Endothelial cell of umbilical vein (primary cell): ENCODE measurements around the gene ANKK1. TPM values are rescaled to one million over a fixed set of nuclear protein-coding genes. Genes with fewer than 3 reads are reported as not detected.

Experiments
- BruUV-seq: library from RNA; stranded (reverse); fragments of 400-500 nt; replicated peaks from 2 replicates; lab custom pipeline; 2021; lab: Mats Ljungman, UMichigan
- CTCF ChIA-PET: fragments of 300-600, 350-600 bp; sonication (Branson Sonifier 250); formaldehyde crosslinking; loops from one replicate; lab custom pipeline; 2021; ENCODE audit warnings: antibody characterized with exemption, inconsistent platforms; lab: Charles Lee
- POLR2A ChIA-PET: fragments of 300-600, 350-600 bp; sonication (Branson Sonifier 250); formaldehyde crosslinking; loops from one replicate; lab custom pipeline; 2021; ENCODE audit warnings: antibody characterized with exemption, inconsistent platforms; lab: Charles Lee
- DNase-seq: peaks from one replicate; pipeline ENCODE4 v3.0.0-alpha.2; 2011; ENCODE audit warnings: low read depth, low spot score
- FAIRE-seq: peaks from 2 replicates; lab custom pipeline; 2011; peaks lifted over from hg19 to GRCh38; lab: Jason Lieb, UNC
- H2AFZ ChIP-seq: 2 replicates; pipeline ENCODE4 v1.6.0; 2012; ENCODE audit warnings: low read depth, low read length, control low read depth, inconsistent platforms
- H3K27ac ChIP-seq: 2 replicates; pipeline ENCODE4 v1.5.1; 2011; ENCODE audit warnings: low read depth, mild to moderate bottlenecking, control low read depth, low read length, moderate library complexity; ENCODE audit not compliant: insufficient read depth
- H3K27me3 ChIP-seq, 2 experiments: 2 replicates each; pipeline versions ENCODE4 v1.6.0 to v1.6.1; 2011; ENCODE audit warnings: low read length in 2 of 2, mixed read lengths in 1 of 2; ENCODE audit not compliant: control insufficient read depth in 2 of 2, insufficient read depth in 2 of 2
- H3K36me3 ChIP-seq, 2 experiments: 2 replicates in 1 of 2; 3 replicates in 1 of 2; pipeline ENCODE4 v1.5.1; 2011; ENCODE audit warnings: low read length in 2 of 2, mild to moderate bottlenecking in 1 of 2, moderate library complexity in 1 of 2; ENCODE audit not compliant: control insufficient read depth in 2 of 2, insufficient read depth in 2 of 2; ENCODE audit errors: extremely low read depth in 1 of 2
- H3K4me1 ChIP-seq: 3 replicates; pipeline ENCODE4 v1.5.1; 2011; ENCODE audit warnings: mild to moderate bottlenecking, low read length; ENCODE audit not compliant: control insufficient read depth, insufficient read depth; ENCODE audit errors: extremely low read depth
- H3K4me2 ChIP-seq: 2 replicates; pipeline ENCODE4 v1.6.1; 2011; ENCODE audit warnings: low read length, control low read depth, mixed read lengths; ENCODE audit not compliant: insufficient read depth
- H3K4me3 ChIP-seq, 3 experiments: fragments of 200-600 bp in 1 of 3; sonication (generic), shearing (Covaris generic) in 1 of 3; replicated peaks in 1 of 3; 2 replicates each; pipeline ENCODE4 v1.5.1; 2011 to 2016; ENCODE audit warnings: control low read depth in 3 of 3, low read length in 3 of 3, mild to moderate bottlenecking in 2 of 3, inconsistent platforms in 1 of 3, low read depth in 1 of 3, moderate library complexity in 1 of 3; ENCODE audit not compliant: insufficient read depth in 1 of 3
- H3K79me2 ChIP-seq: 2 replicates; pipeline ENCODE4 v1.6.0; 2012; ENCODE audit warnings: low read length, inconsistent platforms; ENCODE audit not compliant: control insufficient read depth, insufficient read depth
- H3K9ac ChIP-seq: replicated peaks from 2 replicates; pipeline ENCODE3; 2011; ENCODE audit warnings: low read length, control low read depth; ENCODE audit not compliant: insufficient read depth; ENCODE audit errors: extremely low read depth
- H3K9me1 ChIP-seq: replicated peaks from 3 replicates; pipeline ENCODE4 v1.6.0; 2011; ENCODE audit warnings: mild to moderate bottlenecking, low read length; ENCODE audit not compliant: control insufficient read depth, insufficient read depth; ENCODE audit errors: extremely low read depth
- H3K9me3 ChIP-seq: replicated peaks from 2 replicates; pipeline ENCODE4 v1.5.1; 2012; ENCODE audit warnings: low read length, inconsistent platforms; ENCODE audit not compliant: control insufficient read depth, insufficient read depth
- H4K20me1 ChIP-seq: replicated peaks from 2 replicates; pipeline ENCODE3; 2011; ENCODE audit warnings: mild to moderate bottlenecking, low read length; ENCODE audit not compliant: control insufficient read depth, insufficient read depth; ENCODE audit errors: extremely low read depth
- EZH2 ChIP-seq: IDR thresholded peaks from 2 replicates; pipeline ENCODE4 v1.6.1; 2012; ENCODE audit warnings: borderline replicate concordance, low read depth, mild to moderate bottlenecking, moderate library complexity, low read length, inconsistent platforms; ENCODE audit not compliant: severe bottlenecking
- FOS ChIP-seq: IDR thresholded peaks from 2 replicates; pipeline ENCODE4 v1.6.1; 2011; ENCODE audit warnings: mild to moderate bottlenecking, low read length, moderate library complexity, borderline replicate concordance; ENCODE audit not compliant: insufficient read depth
- GATA2 ChIP-seq: IDR thresholded peaks from 2 replicates; pipeline ENCODE4 v1.7.0; 2011; ENCODE audit warnings: low read depth, mild to moderate bottlenecking, moderate library complexity, mixed read lengths, low read length; ENCODE audit not compliant: insufficient read length, insufficient read depth
- JUN ChIP-seq: IDR thresholded peaks from 2 replicates; pipeline ENCODE4 v1.6.1; 2011; ENCODE audit warnings: borderline replicate concordance, low read depth; ENCODE audit not compliant: insufficient read length, insufficient read depth
- MAX ChIP-seq: IDR thresholded peaks from 2 replicates; pipeline ENCODE4 v1.6.1; 2011; ENCODE audit not compliant: insufficient read depth, insufficient read length
- MYC ChIP-seq: IDR thresholded peaks from one replicate; pipeline ENCODE4 v1.6.1; 2011; ENCODE audit warnings: mild to moderate bottlenecking, low read depth, low read length
- POLR2A ChIP-seq: IDR thresholded peaks from 2 replicates; pipeline ENCODE4 v1.6.1; 2012; ENCODE audit warnings: low read depth, mild to moderate bottlenecking, control low read depth, low read length
- POLR2AphosphoS5 ChIP-seq: IDR thresholded peaks from 2 replicates; pipeline ENCODE4 v1.6.1; 2012; ENCODE audit warnings: low read depth, mild to moderate bottlenecking, control low read depth, low read length, moderate library complexity; ENCODE audit not compliant: insufficient read depth
- dilution Hi-C: fragments of 300-500 bp; cut with MboI; formaldehyde crosslinking; loops from one replicate; pipeline ENCODE4 v1.15.0; 2019; ENCODE audit warnings: low sequenced_read_pairs; ENCODE audit not compliant: extremely low pct_ligation_motif_present
- intact Hi-C: fragments of 100-400 bp; cut with micrococcal nuclease; formaldehyde crosslinking; loops from one replicate; pipeline ENCODE4 v1.10.0; 2022
- polyA plus RNA-seq, 4 experiments: library from polyadenylated mRNA; depleted of rRNA in 3 of 4; stranded (reverse) in 3 of 4; unstranded in 1 of 4; fragments of >200 nt; gene quantifications; 2 replicates each; pipeline versions ENCODE4 v1.2.1 to v1.2.3, GENCODE V29; 2011 to 2012; ENCODE audit warnings: missing spikeins in 1 of 4
- total RNA-seq: library from RNA; stranded (reverse); gene quantifications from 2 replicates; pipeline ENCODE4 v1.2.3, GENCODE V29; 2021

ANKK1 gene
- total and polyA plus RNA-seq, 2 donors (not counting 3 experiments of a cell fraction or from before 2014, with no cell fraction given): not detected

GRCh38 chr11:113411536-113411935, 24.0 kb downstream of the ANKK1 start:
- H3K27ac ChIP-seq: no peak overlapping the region
- DNase-seq (no peak), FAIRE-seq (no peak)
- ChIA-PET CTCF (no interaction called here), POLR2A (no interaction called here)
- no TSS peak for BruUV-seq
- H3K27me3 ChIP-seq: no peaks in the 10 kb centered on the region
- intact Hi-C loops (no loop called here), dilution Hi-C loops (no loop called here)
- H3K4me1 ChIP-seq: no peaks in the 10 kb centered on the region
- H3K9ac ChIP-seq: no peak overlapping the region
- H3K36me3 ChIP-seq: no peaks in the 10 kb centered on the region
- no peaks in the 10 kb centered on the region for H3K9me3 ChIP-seq
- no peaks in the 10 kb centered on the region for H4K20me1 ChIP-seq
- no peaks in the 10 kb centered on the region for H3K9me1 ChIP-seq
- H3K79me2 ChIP-seq: no peaks in the 10 kb centered on the region
- no peak overlapping the region for H3K4me2 ChIP-seq
- H2AFZ ChIP-seq: no peak overlapping the region
- no peak overlapping the region for H3K4me3 ChIP-seq
- TF ChIP-seq FOS: no peak
- TF ChIP-seq JUN: no peak

- ChIA-PET CTCF (no interaction called here), POLR2A (no interaction called here)
- TF ChIP-seq MAX (no peak), GATA2 (no peak), JUN (no peak), POLR2AphosphoS5 (no peak), EZH2 (no peak), POLR2A (no peak), MYC (no peak)
- no peaks in the 10 kb centered on the region for H3K4me1 ChIP-seq
- H3K27ac ChIP-seq: no peak overlapping the region
- DNase-seq (no peak), FAIRE-seq (no peak)
- H3K9me1 ChIP-seq: no peaks in the 10 kb centered on the region
- no peaks in the 10 kb centered on the region for H3K9me3 ChIP-seq
- dilution Hi-C loops (no loop called here), intact Hi-C loops (no loop called here)
- H3K79me2 ChIP-seq: no peaks in the 10 kb centered on the region
- no peak overlapping the region for H3K4me3 ChIP-seq
- H4K20me1 ChIP-seq: no peaks in the 10 kb centered on the region
- no peaks in the 10 kb centered on the region for H3K36me3 ChIP-seq
- H3K27me3 ChIP-seq: no peaks in the 10 kb centered on the region
- H2AFZ ChIP-seq: no peak overlapping the region
- no TSS peak for BruUV-seq
- no peak overlapping the region for H3K9ac ChIP-seq
- H3K4me2 ChIP-seq: no peak overlapping the region
Measured at GRCh38 chr11:113412675-113413074, 25.1 kb downstream of the ANKK1 start.
